CD14-positive monocyte (primary cell): ENCODE results near the gene TRIOBP. TPM values are rescaled to one million over a fixed set of nuclear protein-coding genes. Genes with fewer than 3 reads are reported as not detected.

Source experiments
- DNase-seq, 3 donors: peaks; one replicate each; pipeline ENCODE4 v3.0.0-alpha.2; 2011 to 2022
- H2AFZ ChIP-seq: 2 replicates; pipeline ENCODE4 v1.6.0; 2012; ENCODE audit warnings: mild to moderate bottlenecking, low read depth, low read length, inconsistent platforms; ENCODE audit not compliant: insufficient read depth, poor library complexity, severe bottlenecking
- H3K27ac ChIP-seq, 2 donors: 1 replicate in 1 of 2; 2 replicates in 1 of 2; pipeline ENCODE4 v1.5.1; 2012 to 2013; ENCODE audit warnings: low read length in 2 of 2, control low read depth in 1 of 2, inconsistent platforms in 1 of 2, low read depth in 1 of 2, mild to moderate bottlenecking in 1 of 2
- H3K27me3 ChIP-seq, 2 donors: one replicate each; pipeline versions ENCODE4 v1.6.0 to v1.6.1; 2011 to 2013; ENCODE audit warnings: low read length in 2 of 2; ENCODE audit not compliant: control insufficient read depth in 2 of 2, insufficient read depth in 2 of 2
- H3K36me3 ChIP-seq, 2 donors: replicated peaks in 1 of 2; 1 replicate in 1 of 2; 2 replicates in 1 of 2; pipeline versions ENCODE4 v1.5.1 to v1.6.1; 2012 to 2013; ENCODE audit warnings: low read length in 2 of 2, control low read depth in 1 of 2, inconsistent platforms in 1 of 2, mild to moderate bottlenecking in 1 of 2; ENCODE audit not compliant: insufficient read depth in 2 of 2, control insufficient read depth in 1 of 2
- H3K4me1 ChIP-seq, 2 donors: 1 replicate in 1 of 2; 2 replicates in 1 of 2; pipeline versions ENCODE4 v1.5.1 to v1.6.1; 2012 to 2013; ENCODE audit warnings: low read length in 2 of 2, control low read depth in 1 of 2, inconsistent platforms in 1 of 2, mild to moderate bottlenecking in 1 of 2, moderate library complexity in 1 of 2; ENCODE audit not compliant: insufficient read depth in 2 of 2, control insufficient read depth in 1 of 2
- H3K4me2 ChIP-seq: replicated peaks from 2 replicates; pipeline ENCODE3; 2012; ENCODE audit warnings: low read length, moderate library complexity, mild to moderate bottlenecking; ENCODE audit not compliant: poor library complexity, severe bottlenecking; ENCODE audit errors: extremely low read depth
- H3K4me3 ChIP-seq, 3 experiments: fragments of 200-600 bp in 1 of 3; sonication (generic) in 1 of 3; replicated peaks in 1 of 3; 1 replicate in 2 of 3; 2 replicates in 1 of 3; pipeline ENCODE4 v1.5.1; 2011 to 2013; ENCODE audit warnings: low read length in 3 of 3, mild to moderate bottlenecking in 3 of 3, control low read depth in 2 of 3, low read depth in 2 of 3, inconsistent platforms in 1 of 3, moderate library complexity in 1 of 3
- H3K79me2 ChIP-seq: 2 replicates; pipeline ENCODE4 v1.6.0; 2012; ENCODE audit warnings: mild to moderate bottlenecking, control low read depth, inconsistent platforms, low read length, moderate library complexity; ENCODE audit not compliant: insufficient read depth
- H3K9ac ChIP-seq: 2 replicates; pipeline ENCODE4 v1.6.0; 2017; ENCODE audit warnings: low read length, mild to moderate bottlenecking; ENCODE audit not compliant: insufficient read depth, poor library complexity, severe bottlenecking
- H3K9me3 ChIP-seq, 2 donors: replicated peaks in 1 of 2; 1 replicate in 1 of 2; 2 replicates in 1 of 2; pipeline versions ENCODE4 v1.5.1 to v1.6.1; 2012 to 2013; ENCODE audit warnings: low read length in 2 of 2, control low read depth in 1 of 2; ENCODE audit not compliant: control insufficient read depth in 1 of 2, insufficient read depth in 1 of 2
- H4K20me1 ChIP-seq: 2 replicates; pipeline ENCODE4 v1.6.0; 2012; ENCODE audit warnings: mild to moderate bottlenecking, low read length, control low read depth, moderate library complexity; ENCODE audit not compliant: insufficient read depth
- H3K27ac Mint-ChIP-seq, 7 donors: one replicate each; pipeline ENCODE4 v1.8.0; 2020; ENCODE audit warnings: mild to moderate bottlenecking in 7 of 7, mixed read lengths in 7 of 7, moderate library complexity in 6 of 7, inconsistent platforms in 2 of 7
- H3K27me3 Mint-ChIP-seq, 3 donors: one replicate each; pipeline ENCODE4 v1.8.0; 2021 to 2022; ENCODE audit warnings: low read depth in 3 of 3, mild to moderate bottlenecking in 3 of 3, mixed read lengths in 3 of 3, moderate library complexity in 3 of 3, inconsistent platforms in 1 of 3
- H3K36me3 Mint-ChIP-seq, 2 donors: one replicate each; pipeline ENCODE4 v1.8.0; 2020; ENCODE audit warnings: mixed read lengths in 2 of 2, inconsistent platforms in 1 of 2, mild to moderate bottlenecking in 1 of 2
- H3K4me1 Mint-ChIP-seq: one replicate; pipeline ENCODE4 v1.8.0; 2020; ENCODE audit warnings: mild to moderate bottlenecking, mixed read lengths
- H3K4me3 Mint-ChIP-seq, 2 donors: one replicate each; pipeline ENCODE4 v1.8.0; 2020; ENCODE audit warnings: mild to moderate bottlenecking in 2 of 2, mixed read lengths in 2 of 2, moderate library complexity in 1 of 2
- H3K9me3 Mint-ChIP-seq, 7 donors: one replicate each; pipeline ENCODE4 v1.8.0; 2020 to 2022; ENCODE audit warnings: mixed read lengths in 7 of 7, mild to moderate bottlenecking in 6 of 7, moderate library complexity in 6 of 7, inconsistent platforms in 2 of 7
- WGBS: methylation state at CpG from one replicate; pipeline ENCODE4 v1.1.5; 2013; ENCODE audit warnings: missing lambda C conversion rate; ENCODE audit not compliant: insufficient coverage; 5-methylcytosine and 5-hydroxymethylcytosine counted together
- intact Hi-C, 2 donors: fragments of 100-400 bp; cut with micrococcal nuclease; formaldehyde crosslinking; loops; one replicate each; pipeline versions ENCODE4 v1.15.0 to v1.15.1; 2023
- polyA plus RNA-seq, 3 donors: library from polyadenylated mRNA; depleted of rRNA in 1 of 3; unstranded in 2 of 3; stranded (reverse) in 1 of 3; fragments of 300-500 nt in 2 of 3; fragments of >200 nt in 1 of 3; fragmentation: Illumina TruSeq in 2 of 3; gene quantifications; 1 replicate in 2 of 3; 2 replicates in 1 of 3; pipeline ENCODE4 v1.2.3, GENCODE V29; 2012 to 2021
- TF ChIP-seq, protein P1 (sequence below): fragments of 200-600 bp; IDR thresholded peaks from one replicate; pipeline ENCODE4 v1.8.0; 2022; ENCODE audit warnings: antibody characterized with exemption, mild to moderate bottlenecking

Gene TRIOBP
- polyA plus RNA-seq, 3 donors, result 43.0 to 46.6 (median 44.7) TPM

DNA sequence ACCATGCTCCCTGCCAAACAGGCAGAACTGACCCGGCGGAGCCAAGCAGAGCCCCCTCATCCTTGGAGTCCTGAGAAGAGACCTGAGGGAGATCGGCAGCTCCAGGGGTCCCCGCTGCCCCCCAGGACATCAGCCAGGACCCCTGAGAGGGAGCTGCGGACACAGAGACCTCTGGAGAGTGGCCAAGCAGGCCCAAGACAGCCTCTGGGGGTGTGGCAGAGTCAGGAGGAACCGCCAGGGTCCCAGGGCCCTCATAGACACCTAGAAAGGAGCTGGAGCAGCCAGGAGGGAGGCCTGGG, 37.5 kb downstream of the TRIOBP start:
- Histone ChIP-seq H3K27ac (no peak overlapping the region), H3K9me3 (no peaks in the 10 kb centered on the region), H2AFZ (no peak overlapping the region), H3K79me2 (no peaks in the 10 kb centered on the region), H3K27me3 (no peaks in the 10 kb centered on the region), H3K4me1 (peaks cover 67 to 85% of the 10 kb centered on the region in 2 donors), H3K4me2 (no peak overlapping the region), H3K36me3 (no peaks in the 10 kb centered on the region), H4K20me1 (no peaks in the 10 kb centered on the region), H3K4me3 (no peak overlapping the region), H3K9ac (no peak overlapping the region)
- Mint-ChIP-seq H3K27me3 (peaks cover 0 to 4% (median 2%) of the 10 kb centered on the region in 3 donors), H3K27ac (peak overlapping the region in 1 of 7 donors; percentile 26), H3K9me3 (peaks cover 0 to 2% (median 0%) of the 10 kb centered on the region in 7 donors), H3K4me3 (no peak overlapping the region), H3K36me3 (peaks cover 7 to 15% of the 10 kb centered on the region in 2 donors), H3K4me1 (peaks cover 69% of the 10 kb centered on the region)
- WGBS, result 94% methylated on average over 6 of the region's 6 CpGs
- no peak for DNase-seq
- TF ChIP-seq, protein P1, sequence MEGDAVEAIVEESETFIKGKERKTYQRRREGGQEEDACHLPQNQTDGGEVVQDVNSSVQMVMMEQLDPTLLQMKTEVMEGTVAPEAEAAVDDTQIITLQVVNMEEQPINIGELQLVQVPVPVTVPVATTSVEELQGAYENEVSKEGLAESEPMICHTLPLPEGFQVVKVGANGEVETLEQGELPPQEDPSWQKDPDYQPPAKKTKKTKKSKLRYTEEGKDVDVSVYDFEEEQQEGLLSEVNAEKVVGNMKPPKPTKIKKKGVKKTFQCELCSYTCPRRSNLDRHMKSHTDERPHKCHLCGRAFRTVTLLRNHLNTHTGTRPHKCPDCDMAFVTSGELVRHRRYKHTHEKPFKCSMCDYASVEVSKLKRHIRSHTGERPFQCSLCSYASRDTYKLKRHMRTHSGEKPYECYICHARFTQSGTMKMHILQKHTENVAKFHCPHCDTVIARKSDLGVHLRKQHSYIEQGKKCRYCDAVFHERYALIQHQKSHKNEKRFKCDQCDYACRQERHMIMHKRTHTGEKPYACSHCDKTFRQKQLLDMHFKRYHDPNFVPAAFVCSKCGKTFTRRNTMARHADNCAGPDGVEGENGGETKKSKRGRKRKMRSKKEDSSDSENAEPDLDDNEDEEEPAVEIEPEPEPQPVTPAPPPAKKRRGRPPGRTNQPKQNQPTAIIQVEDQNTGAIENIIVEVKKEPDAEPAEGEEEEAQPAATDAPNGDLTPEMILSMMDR, result no peak
- intact Hi-C loops, result loop anchor here in 1 of 2 donors (10.0 kb wide), 1 partner anchor 90 kb away; no protein-coding TSS in a partner anchor

DNA sequence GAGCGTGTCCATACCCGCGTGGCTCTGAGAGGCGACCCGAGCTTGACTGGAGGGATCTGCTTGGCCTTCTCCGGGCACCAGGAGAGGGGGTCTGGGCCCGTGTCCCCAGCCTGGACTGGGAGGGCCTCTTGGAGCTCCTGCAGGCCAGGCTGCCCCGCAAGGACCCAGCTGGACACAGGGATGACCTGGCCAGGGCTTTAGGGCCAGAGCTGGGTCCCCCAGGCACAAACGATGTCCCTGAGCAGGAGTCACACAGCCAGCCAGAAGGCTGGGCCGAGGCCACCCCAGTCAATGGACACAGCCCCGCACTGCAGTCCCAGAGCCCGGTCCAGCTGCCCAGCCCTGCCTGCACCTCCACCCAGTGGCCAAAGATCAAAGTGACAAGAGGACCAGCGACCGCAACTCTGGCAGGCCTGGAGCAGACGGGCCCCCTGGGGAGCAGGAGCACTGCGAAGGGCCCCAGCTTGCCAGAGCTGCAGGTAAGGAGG, 38.2 kb downstream of the TRIOBP start:
- peaks cover 1% of the 10 kb centered on the region for H3K79me2 ChIP-seq
- peaks cover 0 to 2% (median 0%) of the 10 kb centered on the region in 7 donors for H3K9me3 Mint-ChIP-seq
- TF ChIP-seq, protein P1, result peak; percentile 40
- H3K4me3 Mint-ChIP-seq, result no peak overlapping the region
- H3K36me3 ChIP-seq, result no peaks in the 10 kb centered on the region
- H3K9ac ChIP-seq, result no peak overlapping the region
- no peak overlapping the region for H3K4me2 ChIP-seq
- H3K4me3 ChIP-seq, result no peak overlapping the region
- H2AFZ ChIP-seq, result no peak overlapping the region
- H3K27me3 Mint-ChIP-seq, result peaks cover 0 to 4% (median 2%) of the 10 kb centered on the region in 3 donors
- H3K27ac ChIP-seq, result no peak overlapping the region
- DNase-seq, result peak in 1 of 3 donors; percentile 34
- no peaks in the 10 kb centered on the region for H4K20me1 ChIP-seq
- H3K4me1 Mint-ChIP-seq, result peaks cover 71% of the 10 kb centered on the region
- peaks cover 7 to 15% of the 10 kb centered on the region in 2 donors for H3K36me3 Mint-ChIP-seq
- intact Hi-C loops, result loop anchor here in 1 of 2 donors (10.0 kb wide), 1 partner anchor 90 kb away; no protein-coding TSS in a partner anchor
- WGBS, result 87% methylated on average over 16 of the region's 16 CpGs
- H3K27ac Mint-ChIP-seq, result no peak overlapping the region
- peaks cover 69 to 85% of the 10 kb centered on the region in 2 donors for H3K4me1 ChIP-seq
- H3K9me3 ChIP-seq, result no peaks in the 10 kb centered on the region
- H3K27me3 ChIP-seq, result no peaks in the 10 kb centered on the region
